Muscle layer of colon (tissue), 2 donors: ENCODE data around the gene SLC49A3.
"Not testable (repeated sequence)": the region's sequence is repeated elsewhere in the genome, so short reads cannot be mapped to it uniquely, and the experiment has no call there.

Experiments used
- H3K27ac ChIP-seq: one replicate; pipeline ENCODE4 v1.7.0; 2013; ENCODE audit warnings: low read depth, mild to moderate bottlenecking, low read length, moderate library complexity
- H3K27me3 ChIP-seq, 2 donors: one replicate each; pipeline ENCODE4 v1.7.0; 2013; ENCODE audit warnings: low read length in 2 of 2, mild to moderate bottlenecking in 2 of 2; ENCODE audit not compliant: insufficient read depth in 2 of 2, control insufficient read depth in 1 of 2
- H3K36me3 ChIP-seq: one replicate; pipeline ENCODE4 v1.7.0; 2013; ENCODE audit warnings: mild to moderate bottlenecking, low read length; ENCODE audit not compliant: insufficient read depth
- H3K4me1 ChIP-seq: one replicate; pipeline ENCODE4 v1.7.0; 2013; ENCODE audit warnings: mild to moderate bottlenecking, low read length; ENCODE audit not compliant: insufficient read depth
- H3K4me3 ChIP-seq, 2 donors: one replicate each; pipeline ENCODE4 v1.7.0; 2013; ENCODE audit warnings: low read length in 2 of 2, low read depth in 1 of 2, mild to moderate bottlenecking in 1 of 2, moderate library complexity in 1 of 2
- H3K9ac ChIP-seq: one replicate; pipeline ENCODE4 v1.7.0; 2013; ENCODE audit warnings: low read length
- H3K9me3 ChIP-seq: one replicate; pipeline ENCODE4 v1.7.0; 2013; ENCODE audit warnings: mild to moderate bottlenecking, low read length
- donor health status: abdominal sarcoma.
- donor health status: Adenocarcinoma of cecum.

The SLC49A3 gene

DNA sequence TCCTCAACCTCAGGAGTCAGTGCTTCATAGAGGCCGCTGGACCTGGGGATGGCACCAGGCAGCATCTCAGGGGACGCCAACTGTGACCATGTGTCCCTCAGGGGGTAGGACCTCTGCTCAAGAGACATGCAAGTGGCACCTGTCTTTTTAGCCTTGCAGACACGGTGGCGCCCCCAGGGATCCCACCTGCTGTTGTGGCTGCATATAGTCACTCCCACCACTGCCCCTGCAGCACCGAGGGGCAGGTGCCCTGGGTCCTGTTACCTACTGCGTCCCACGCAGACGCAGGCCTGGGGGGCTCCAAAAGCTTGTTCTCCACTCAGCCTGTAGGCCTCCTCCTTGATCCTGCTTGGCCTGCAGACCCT is 12.1 kb downstream of the SLC49A3 start:
- no peaks in the 10 kb centered on the region for H3K9me3 ChIP-seq
- peaks cover 25% of the 10 kb centered on the region for H3K4me1 ChIP-seq
- H3K27ac ChIP-seq, result no peak overlapping the region
- peaks cover 2% of the 10 kb centered on the region for H3K36me3 ChIP-seq
- H3K27me3 ChIP-seq, result peaks cover 10 to 29% of the 10 kb centered on the region in 2 donors
- no peak overlapping the region for H3K9ac ChIP-seq
- H3K4me3 ChIP-seq, result no peak overlapping the region

DNA sequence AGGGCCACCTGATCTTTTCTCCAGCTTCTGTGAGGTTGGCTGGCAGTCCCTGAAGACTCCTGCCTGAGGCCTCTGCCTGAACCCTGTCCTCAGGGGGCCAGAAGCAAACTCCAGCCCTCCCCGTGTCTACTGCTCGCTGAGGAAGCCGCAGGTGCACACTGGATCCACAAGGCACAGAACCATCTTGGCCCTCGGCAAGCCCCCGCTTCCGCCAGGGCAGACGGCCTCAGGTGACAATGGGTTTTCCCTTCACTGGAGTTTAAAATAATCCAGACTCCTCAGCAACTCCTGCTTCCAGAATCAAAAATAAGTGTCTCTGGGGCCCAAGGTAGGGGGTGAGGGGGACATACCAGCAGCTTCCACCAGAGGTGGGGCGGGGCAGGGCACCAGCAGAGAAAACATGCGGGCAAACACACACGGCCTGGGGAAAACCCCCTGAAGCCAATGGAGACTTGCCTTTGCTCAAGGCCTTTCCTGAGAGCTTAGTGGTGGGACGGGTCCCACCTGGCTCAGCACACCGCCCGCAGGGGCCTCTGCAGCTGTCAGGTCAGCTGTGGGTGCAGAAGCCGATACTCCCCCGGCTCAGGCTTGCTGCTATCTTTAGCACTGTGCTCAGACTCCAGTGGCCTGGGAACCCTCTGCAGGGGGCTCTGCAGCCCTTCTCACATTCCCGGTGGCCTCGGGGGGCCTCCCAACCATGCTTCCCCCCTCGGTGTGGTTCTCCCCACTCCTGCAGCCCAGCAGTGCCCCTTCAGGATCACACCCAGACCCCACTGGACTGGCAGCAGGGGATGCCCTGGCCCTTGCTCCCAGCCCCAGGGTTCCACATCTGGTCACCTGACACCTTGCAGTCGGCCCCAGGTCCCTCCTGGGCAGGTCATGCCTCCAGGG is 12.7 kb downstream of the SLC49A3 start:
- Histone ChIP-seq H3K4me3 (no peak overlapping the region), H3K27ac (no peak overlapping the region), H3K36me3 (peaks cover 8% of the 10 kb centered on the region), H3K9me3 (no peaks in the 10 kb centered on the region), H3K9ac (no peak overlapping the region), H3K27me3 (peaks cover 10 to 27% of the 10 kb centered on the region in 2 donors), H3K4me1 (peaks cover 25% of the 10 kb centered on the region)

DNA sequence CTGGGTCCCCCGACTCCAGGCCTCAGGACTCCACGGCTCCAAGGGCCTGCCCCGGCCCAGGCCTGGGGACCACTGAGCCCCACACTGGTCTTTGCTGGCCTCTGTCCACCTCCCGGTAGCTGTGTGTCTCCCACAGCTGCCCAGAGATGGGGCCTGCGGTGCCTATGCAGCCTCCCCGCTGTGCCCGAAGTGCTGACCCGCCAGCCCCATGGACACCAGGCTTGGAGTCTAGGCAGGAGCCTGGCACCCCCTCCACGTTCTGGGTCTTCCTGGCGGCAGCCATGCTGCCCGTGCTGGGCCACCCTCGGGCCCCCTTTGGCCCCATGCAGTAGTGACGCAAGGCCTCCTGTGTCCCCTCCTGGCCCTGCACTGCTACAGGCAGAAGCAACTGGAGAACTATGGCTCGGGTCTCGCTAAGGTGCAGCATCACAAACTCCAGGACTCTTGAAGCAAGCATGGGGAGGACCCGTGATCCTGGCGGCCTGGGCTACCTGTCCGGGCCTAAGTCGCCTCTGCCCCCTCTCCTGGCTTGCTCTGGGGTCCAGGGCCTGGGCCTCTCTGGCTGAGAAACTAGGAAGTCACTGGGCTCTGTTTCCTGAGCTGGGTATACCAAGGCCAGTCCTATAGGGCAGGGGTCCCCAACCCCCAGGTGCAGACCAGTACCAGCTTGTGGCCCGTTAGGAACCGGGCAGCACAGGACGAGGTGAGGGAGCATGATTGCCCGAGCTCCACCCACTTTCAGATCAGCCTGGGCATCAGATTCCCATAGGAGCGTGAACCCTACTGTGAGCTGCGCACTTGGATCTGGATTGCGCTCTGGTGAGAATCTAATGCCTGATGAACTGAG is 13.7 kb downstream of the SLC49A3 start:
- H3K4me1 ChIP-seq, result peaks cover 19% of the 10 kb centered on the region
- peak overlapping the region; percentile 90 for H3K9ac ChIP-seq

DNA sequence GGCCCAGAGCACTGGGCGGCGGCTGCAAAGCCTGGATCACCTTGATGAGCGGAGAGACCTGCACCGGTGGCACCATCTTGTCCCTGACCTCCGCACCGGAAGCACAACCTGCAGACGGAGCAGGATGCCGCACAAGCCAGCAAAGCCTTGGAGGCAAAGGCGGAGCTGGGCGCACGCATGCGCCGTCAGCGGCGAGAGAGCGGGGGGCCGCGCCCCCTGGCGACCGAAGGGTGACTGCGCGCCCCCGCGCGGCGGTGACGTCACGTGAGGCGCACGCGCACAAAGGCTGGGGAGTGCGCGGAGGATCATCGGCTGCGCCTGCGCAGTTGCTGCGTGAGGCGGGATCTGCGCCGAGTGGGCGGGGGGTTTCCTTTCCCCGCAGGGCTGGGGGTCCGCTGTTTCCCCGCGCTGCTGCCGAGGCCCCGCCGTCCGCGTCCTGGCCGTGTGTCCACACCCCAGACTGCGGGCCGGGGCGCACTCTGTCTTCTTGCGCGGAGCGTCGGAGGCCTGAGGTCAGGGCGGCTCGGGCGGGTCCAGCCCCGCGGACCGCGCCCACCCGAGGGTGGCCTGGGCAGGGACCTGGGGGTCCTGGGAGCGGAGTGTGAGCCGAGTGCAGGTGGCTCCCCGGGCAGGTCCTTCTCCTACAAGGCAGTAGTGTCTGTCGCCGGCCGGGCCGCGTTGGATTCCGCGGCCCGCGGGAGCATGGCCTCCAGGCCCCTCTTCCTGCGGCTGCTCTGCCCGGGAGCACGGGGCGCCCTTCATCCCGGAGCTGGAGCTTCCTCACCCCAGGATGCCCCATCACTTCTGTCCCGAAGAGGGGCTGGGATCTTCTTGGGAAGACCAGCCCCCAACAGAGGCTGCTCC is 14.5 kb downstream of the SLC49A3 start, which contains the start of the genes ATP5ME and MYL5:
ATP5ME (minus strand) TSS at position 105 of the 864 bp plus-strand sequence; CDS start at position 76, 29 bp downstream.
MYL5 (plus strand) TSS at position 371 of the 864 bp plus-strand sequence. CDS start 3,485 bp downstream, outside the sequence.
- Histone ChIP-seq H3K9me3 (no peaks in the 10 kb centered on the region), H3K4me3 (peak within 1 kb of the TSS; percentile 71 to 91), H3K27ac (peak within 1 kb of the TSS; percentile 80), H3K36me3 (peaks cover 8% of the 10 kb centered on the region), H3K9ac (peak within 1 kb of the TSS; percentile 90), H3K27me3 (peaks cover 3 to 9% of the 10 kb centered on the region in 2 donors), H3K4me1 (peaks cover 19% of the 10 kb centered on the region)

More for the DNA sequence above, 13.7 kb downstream of the SLC49A3 start:
- peaks cover 10 to 17% of the 10 kb centered on the region in 2 donors for H3K27me3 ChIP-seq
- peaks cover 8% of the 10 kb centered on the region for H3K36me3 ChIP-seq
- H3K9me3 ChIP-seq, result no peaks in the 10 kb centered on the region
- H3K4me3 ChIP-seq, result peak overlapping the region; percentile 71 to 91
- H3K27ac ChIP-seq, result peak overlapping the region; percentile 80

DNA sequence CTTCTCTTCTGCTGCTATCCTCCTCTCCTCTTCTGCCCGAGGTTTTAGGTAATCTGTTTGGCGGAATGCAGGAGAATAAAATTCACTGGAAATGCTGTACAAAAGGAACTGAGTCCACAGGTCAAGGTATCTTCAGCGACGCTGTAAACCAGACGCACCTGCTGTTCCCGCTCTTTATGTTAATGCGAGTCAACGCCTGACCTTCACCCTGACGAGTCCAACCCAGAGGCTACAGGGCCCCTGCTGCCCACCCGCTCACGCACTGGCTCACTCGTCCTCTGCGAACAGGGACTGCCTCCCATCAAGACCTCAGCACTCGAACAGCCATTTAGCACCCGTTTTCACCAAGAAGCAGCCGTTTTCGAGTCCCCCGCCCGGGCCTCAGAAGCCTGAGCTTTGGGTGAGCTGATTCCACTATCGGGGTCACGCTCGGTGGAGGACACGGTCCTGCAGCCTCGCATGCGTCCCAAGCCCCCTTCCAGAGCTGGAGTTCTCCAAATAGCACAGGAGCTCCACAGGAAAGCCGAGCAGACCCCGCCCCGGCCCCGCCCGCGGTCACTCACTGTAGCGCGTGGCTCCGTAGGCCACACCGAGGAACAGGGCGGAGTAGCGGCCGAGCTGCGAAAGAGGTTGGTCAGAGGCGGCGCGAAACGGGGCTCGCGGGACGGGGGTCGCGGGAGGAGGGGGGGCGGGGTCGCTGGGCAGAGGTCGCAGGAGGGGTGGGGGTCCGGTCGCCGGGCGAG is 15.4 kb downstream of the SLC49A3 start:
- H3K36me3 ChIP-seq, result peaks cover 8% of the 10 kb centered on the region
- no peaks in the 10 kb centered on the region for H3K9me3 ChIP-seq
- H3K4me1 ChIP-seq, result peaks cover 19% of the 10 kb centered on the region
- H3K27me3 ChIP-seq, result peaks cover 0 to 1% of the 10 kb centered on the region in 2 donors
- peak overlapping the region; percentile 16 for H3K27ac ChIP-seq
- no peak overlapping the region for H3K9ac ChIP-seq
- H3K4me3 ChIP-seq, result peak overlapping the region; percentile 67 to 87

DNA sequence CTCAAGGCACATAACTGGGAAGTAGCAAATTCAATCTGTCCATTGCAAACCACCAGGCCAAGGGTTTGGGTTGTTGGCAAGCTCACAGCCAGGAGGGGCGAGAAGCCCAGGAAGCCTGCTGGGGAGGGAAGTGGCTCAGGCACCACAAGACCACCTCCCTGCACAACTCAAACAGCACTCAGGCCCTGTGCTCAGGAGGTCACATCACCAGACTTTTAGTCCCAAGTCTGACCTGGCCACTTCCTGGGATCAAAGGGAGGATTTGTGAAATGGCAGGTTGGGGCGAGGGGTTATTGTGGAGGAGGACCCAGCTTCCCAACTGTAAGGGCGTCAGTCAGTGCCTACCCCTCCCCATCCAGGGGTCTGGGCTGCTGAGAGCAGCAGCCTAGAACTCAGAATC is 17.2 kb downstream of the SLC49A3 start:
- Histone ChIP-seq H3K9ac (no peak overlapping the region), H3K27ac (no peak overlapping the region), H3K36me3 (peaks cover 8% of the 10 kb centered on the region), H3K9me3 (no peaks in the 10 kb centered on the region), H3K4me1 (peaks cover 19% of the 10 kb centered on the region), H3K4me3 (no peak overlapping the region), H3K27me3 (no peaks in the 10 kb centered on the region)

DNA sequence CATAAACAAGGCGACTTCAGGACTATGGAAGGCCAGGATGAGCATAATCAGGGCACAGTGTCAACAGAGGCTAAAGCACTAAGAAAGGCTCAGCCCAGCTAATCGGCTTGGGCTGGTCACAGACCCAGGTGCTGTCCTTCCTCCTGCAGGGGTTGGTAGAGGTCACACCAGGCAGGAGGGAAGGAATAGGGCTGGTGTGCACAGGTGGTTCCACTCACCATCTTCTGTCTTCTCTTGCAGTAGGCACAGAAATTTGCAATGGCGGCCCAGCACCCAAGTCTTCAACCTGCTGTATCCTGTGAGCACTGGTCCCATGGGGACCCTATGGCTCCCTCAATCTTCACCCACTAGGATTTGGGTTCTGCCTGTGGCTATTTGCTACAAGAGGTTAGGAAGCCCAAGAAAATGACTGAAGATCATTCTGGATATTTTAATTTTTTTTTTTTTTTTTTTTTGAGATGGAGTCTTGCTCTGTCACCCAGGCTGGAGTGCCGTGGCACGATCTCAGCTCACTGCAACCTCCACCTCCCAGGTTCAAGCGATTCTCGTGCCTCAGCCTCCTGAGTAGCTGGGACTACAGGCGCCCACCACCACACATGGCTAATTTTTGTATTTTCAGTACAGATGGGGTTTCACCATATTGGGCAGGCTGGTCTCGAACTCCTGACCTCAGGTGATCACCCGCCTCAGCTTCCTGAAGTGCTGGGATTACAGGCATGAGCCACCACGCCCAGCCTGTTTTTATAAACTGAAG is 19.0 kb downstream of the SLC49A3 start:
- not testable (repeated sequence) for H3K9me3 ChIP-seq, H3K36me3 ChIP-seq, H3K4me1 ChIP-seq, H3K9ac ChIP-seq, H3K27ac ChIP-seq, H3K4me3 ChIP-seq, H3K27me3 ChIP-seq

DNA sequence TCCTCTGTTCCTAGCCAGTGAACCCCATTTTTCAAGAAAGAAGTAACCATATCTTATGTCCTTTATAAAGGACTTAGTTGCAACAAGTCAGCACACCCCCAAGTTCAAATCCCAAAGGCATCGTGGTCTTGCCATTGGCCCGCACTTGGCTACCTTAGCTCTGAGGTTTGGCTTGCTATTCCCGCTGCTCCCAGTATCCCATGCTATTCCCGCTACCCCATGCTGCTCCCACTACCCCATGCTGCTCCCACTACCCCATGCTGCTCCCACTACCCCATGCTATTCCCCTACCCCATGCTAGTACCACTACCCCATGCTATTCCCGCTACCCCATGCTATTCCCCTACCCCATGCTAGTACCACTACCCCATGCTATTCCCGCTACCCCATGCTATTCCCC is 20.7 kb downstream of the SLC49A3 start:
- not testable (repeated sequence) for H3K4me1 ChIP-seq, H3K9me3 ChIP-seq, H3K36me3 ChIP-seq, H3K27me3 ChIP-seq, H3K4me3 ChIP-seq, H3K9ac ChIP-seq, H3K27ac ChIP-seq

DNA sequence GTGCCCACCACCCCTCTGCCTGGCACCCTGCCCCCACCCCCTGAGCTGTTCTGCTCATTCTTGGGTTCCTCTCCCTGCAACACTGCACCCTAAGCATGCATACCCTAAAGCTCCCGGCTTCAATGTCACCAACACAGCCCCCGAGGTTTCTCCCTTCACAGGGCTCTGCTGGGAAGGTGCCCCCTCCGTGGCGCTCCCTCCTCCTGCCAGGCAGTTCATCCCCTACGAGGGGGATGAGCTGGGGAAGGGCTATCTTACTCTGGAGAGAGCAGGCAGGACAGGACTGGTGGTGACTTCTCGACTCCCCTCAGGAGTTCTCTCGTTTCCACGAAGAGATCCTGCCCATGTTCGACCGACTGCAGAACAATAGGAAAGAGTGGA is 21.4 kb downstream of the SLC49A3 start:
- Histone ChIP-seq H3K4me1 (no peaks in the 10 kb centered on the region), H3K4me3 (no peak overlapping the region), H3K27ac (no peak overlapping the region), H3K9ac (no peak overlapping the region), H3K27me3 (no peaks in the 10 kb centered on the region), H3K36me3 (peaks cover 8% of the 10 kb centered on the region), H3K9me3 (no peaks in the 10 kb centered on the region)
